HEK293 (cell line): Measurements from ENCODE around the gene MYLK.

Source experiments
- CTCF ChIP-seq: fragments of 450-650 bp; formaldehyde crosslinking; IDR thresholded peaks from 2 replicates; pipeline ENCODE4 v1.5.1; 2016; ENCODE audit warnings: missing biosample characterization, missing genetic modification characterization
- KLF16 ChIP-seq: fragments of 450-650 bp; formaldehyde crosslinking; IDR thresholded peaks from 2 replicates; pipeline ENCODE4 v1.5.1; 2017; ENCODE audit warnings: missing biosample characterization, missing genetic modification characterization
- KLF9 ChIP-seq: fragments of 450-650 bp; formaldehyde crosslinking; IDR thresholded peaks from 2 replicates; pipeline ENCODE4 v1.5.1; 2016; ENCODE audit warnings: missing biosample characterization, missing genetic modification characterization, low read depth

GRCh38 chr3:123656691-123657090 lies 227.4 kb downstream of the MYLK start:
- no peak for TF ChIP-seq KLF16
- no peak for TF ChIP-seq KLF9
- no peak for TF ChIP-seq CTCF
